ENCODE measurements around the gene TEX44. TPM values are rescaled to one million over a fixed set of nuclear protein-coding genes. Genes with fewer than 3 reads are reported as not detected.

Gene TEX44
- total RNA-seq, 1 experiment from 2014 or later = not detected

- no peaks in the 10 kb centered on the region for H3K9me3 ChIP-seq (ENCODE audit: control insufficient read depth in 1 of 2, insufficient read depth in 1 of 2, low read depth in 1 of 2, low read length in 2 of 2)
- DNase-seq (ENCODE audit: low read depth, low spot score) (peak; percentile 86), ATAC-seq (peak; percentile 82)
- ChIA-PET CTCF (interaction anchor here (0.6 to 1.3 kb wide), 4 partner anchors 20 to 1020 kb away, joined by 3 to 5 read pairs (median 4); no protein-coding TSS in a partner anchor), POLR2A (interaction anchor here (0.7 to 2.1 kb wide), 6 partner anchors 9 to 93 kb away, joined by 3 to 8 read pairs (median 4); partner anchors contain the start of gene PTMA), RAD21 (ENCODE audit: low non-redundant PET in 1 of 2, low total read pairs in 2 of 2, uncharacterized antibody in 2 of 2, unreplicated experiment in 2 of 2) (interaction anchor here in 1 of 2 experiments (1.6 kb wide), 1 partner anchor 10 kb away, joined by 10 read pairs; no protein-coding TSS in a partner anchor)
- H3K27ac ChIP-seq (ENCODE audit: low read depth, low read length) = peak overlapping the region; percentile 74
- H3K36me3 ChIP-seq (ENCODE audit: control insufficient read depth in 1 of 2, insufficient read depth in 2 of 2, low read length in 2 of 2) = no peaks in the 10 kb centered on the region
- BruUV-seq (replicated peaks) = TSS peak; percentile 93
- H4K20me1 ChIP-seq (ENCODE audit: insufficient read depth) = no peaks in the 10 kb centered on the region
- peak overlapping the region; percentile 68 for H3K9ac ChIP-seq (ENCODE audit: low read length)
- H3K4me1 ChIP-seq (ENCODE audit: control insufficient read depth in 1 of 2, insufficient read depth in 2 of 2, low read length in 2 of 2) = peaks cover 59 to 74% of the 10 kb centered on the region in 2 experiments
- peak overlapping the region; percentile 60 for H2AFZ ChIP-seq (ENCODE audit: low read depth, low read length, poor library complexity, severe bottlenecking)
- TF ChIP-seq TCF7L2 (IDR thresholded peaks at IDR 0.05; ENCODE audit: borderline replicate concordance, extremely low read depth, insufficient read depth, insufficient read length) (peak; percentile 45), ELF1 (IDR thresholded peaks at IDR 0.05; ENCODE audit: borderline replicate concordance, low read depth) (no peak), JUND (IDR thresholded peaks at IDR 0.05) (no peak), YY1 (IDR thresholded peaks at IDR 0.05; ENCODE audit: extremely low read depth, insufficient replicate concordance, low read depth, low read length) (no peak), CEBPB (IDR thresholded peaks at IDR 0.05; ENCODE audit: low read depth) (no peak), RAD21 (IDR thresholded peaks at IDR 0.05; ENCODE audit: low read depth) (no peak), ZNF274 (IDR thresholded peaks at IDR 0.05; ENCODE audit: low read depth, low read length) (no peak), EGR1 (IDR thresholded peaks at IDR 0.05; ENCODE audit: low read depth) (no peak), POLR2AphosphoS5 (IDR thresholded peaks at IDR 0.05; ENCODE audit: low read depth, low read length) (peak; percentile 45; the same call in 1 of the 2 replicates), FOSL1 (IDR thresholded peaks at IDR 0.05; ENCODE audit: low read depth) (no peak), ZFX (IDR thresholded peaks at IDR 0.05) (no peak)
- TF ChIP-seq, protein P1, sequence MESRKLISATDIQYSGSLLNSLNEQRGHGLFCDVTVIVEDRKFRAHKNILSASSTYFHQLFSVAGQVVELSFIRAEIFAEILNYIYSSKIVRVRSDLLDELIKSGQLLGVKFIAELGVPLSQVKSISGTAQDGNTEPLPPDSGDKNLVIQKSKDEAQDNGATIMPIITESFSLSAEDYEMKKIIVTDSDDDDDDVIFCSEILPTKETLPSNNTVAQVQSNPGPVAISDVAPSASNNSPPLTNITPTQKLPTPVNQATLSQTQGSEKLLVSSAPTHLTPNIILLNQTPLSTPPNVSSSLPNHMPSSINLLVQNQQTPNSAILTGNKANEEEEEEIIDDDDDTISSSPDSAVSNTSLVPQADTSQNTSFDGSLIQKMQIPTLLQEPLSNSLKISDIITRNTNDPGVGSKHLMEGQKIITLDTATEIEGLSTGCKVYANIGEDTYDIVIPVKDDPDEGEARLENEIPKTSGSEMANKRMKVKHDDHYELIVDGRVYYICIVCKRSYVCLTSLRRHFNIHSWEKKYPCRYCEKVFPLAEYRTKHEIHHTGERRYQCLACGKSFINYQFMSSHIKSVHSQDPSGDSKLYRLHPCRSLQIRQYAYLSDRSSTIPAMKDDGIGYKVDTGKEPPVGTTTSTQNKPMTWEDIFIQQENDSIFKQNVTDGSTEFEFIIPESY (IDR thresholded peaks at IDR 0.05; ENCODE audit: extremely low read depth, insufficient replicate concordance, low read length) = no peak
- TF ChIP-seq, protein P2, sequence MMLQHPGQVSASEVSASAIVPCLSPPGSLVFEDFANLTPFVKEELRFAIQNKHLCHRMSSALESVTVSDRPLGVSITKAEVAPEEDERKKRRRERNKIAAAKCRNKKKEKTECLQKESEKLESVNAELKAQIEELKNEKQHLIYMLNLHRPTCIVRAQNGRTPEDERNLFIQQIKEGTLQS (IDR thresholded peaks at IDR 0.05) = no peak
- no peaks in the 10 kb centered on the region for H3K9me2 ChIP-seq (ENCODE audit: insufficient read depth)
- no peaks in the 10 kb centered on the region for H3K27me3 ChIP-seq (ENCODE audit: insufficient read depth, low read length)
- H3K79me2 ChIP-seq (ENCODE audit: insufficient read depth, low read length) = no peaks in the 10 kb centered on the region
- intact Hi-C loops (cut with micrococcal nuclease) = loop anchor here (2.0 kb wide), 1 partner anchor 20 kb away; no protein-coding TSS in a partner anchor
- H3K4me2 ChIP-seq (ENCODE audit: low read length) = peak overlapping the region; percentile 79
- peak overlapping the region; percentile 23 to 48 for H3K4me3 ChIP-seq (replicated peaks in 1 of 2; ENCODE audit: low read depth in 1 of 2, low read length in 2 of 2)
Observed at GRCh38 chr2:231621051-231621879, 28.6 kb downstream of the TEX44 start.
